ENCODE data around the gene LRRTM4.

DNA sequence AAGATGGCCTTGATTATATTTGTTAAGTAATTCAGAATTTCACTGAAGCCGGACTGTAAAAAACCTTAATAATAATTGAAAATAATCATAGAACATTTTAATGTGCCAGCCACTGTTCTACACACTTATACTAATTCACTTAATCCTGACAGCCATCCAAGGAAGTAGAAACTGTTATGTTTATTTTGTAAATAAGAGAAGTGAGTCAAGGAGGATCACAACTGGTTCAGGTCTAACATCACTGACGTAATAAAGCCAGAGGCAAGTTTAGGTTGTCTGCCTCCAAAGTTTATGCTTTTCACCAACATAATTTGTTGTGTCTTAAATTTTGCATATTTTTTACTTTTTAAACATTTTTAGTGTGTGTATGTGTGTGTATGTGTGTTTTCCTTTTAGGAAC lies 436.1 kb downstream of the LRRTM4 start:
- TF ChIP-seq, protein P1, sequence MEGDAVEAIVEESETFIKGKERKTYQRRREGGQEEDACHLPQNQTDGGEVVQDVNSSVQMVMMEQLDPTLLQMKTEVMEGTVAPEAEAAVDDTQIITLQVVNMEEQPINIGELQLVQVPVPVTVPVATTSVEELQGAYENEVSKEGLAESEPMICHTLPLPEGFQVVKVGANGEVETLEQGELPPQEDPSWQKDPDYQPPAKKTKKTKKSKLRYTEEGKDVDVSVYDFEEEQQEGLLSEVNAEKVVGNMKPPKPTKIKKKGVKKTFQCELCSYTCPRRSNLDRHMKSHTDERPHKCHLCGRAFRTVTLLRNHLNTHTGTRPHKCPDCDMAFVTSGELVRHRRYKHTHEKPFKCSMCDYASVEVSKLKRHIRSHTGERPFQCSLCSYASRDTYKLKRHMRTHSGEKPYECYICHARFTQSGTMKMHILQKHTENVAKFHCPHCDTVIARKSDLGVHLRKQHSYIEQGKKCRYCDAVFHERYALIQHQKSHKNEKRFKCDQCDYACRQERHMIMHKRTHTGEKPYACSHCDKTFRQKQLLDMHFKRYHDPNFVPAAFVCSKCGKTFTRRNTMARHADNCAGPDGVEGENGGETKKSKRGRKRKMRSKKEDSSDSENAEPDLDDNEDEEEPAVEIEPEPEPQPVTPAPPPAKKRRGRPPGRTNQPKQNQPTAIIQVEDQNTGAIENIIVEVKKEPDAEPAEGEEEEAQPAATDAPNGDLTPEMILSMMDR (IDR thresholded peaks at IDR 0.05 in 4 of 5, conservative IDR thresholded peaks at IDR 0.05 in 1 of 5), result no peak
- TF ChIP-seq POLR2A (IDR thresholded peaks at IDR 0.05), result no peak

Measured in gastrocnemius medialis (tissue), 4 donors.